Activated naive CD4-positive, alpha-beta T cell treated with Interleukin-2 at 50 U/mL for 16 hours (primary cell): ENCODE measurements around the gene CLCA1.

Source experiments
- DNase-seq: peaks from one replicate; pipeline ENCODE4 v3.0.0-alpha.2; 2020

The CLCA1 gene

GRCh38 chr1:86466109-86466844 is 2.5 kb upstream of the CLCA1 start:
- no peak for DNase-seq

- DNase-seq: no peak
Observed at GRCh38 chr1:86466986-86467385, 1.7 kb upstream of the CLCA1 start.

GRCh38 chr1:86470859-86471258 is 2.1 kb downstream of the CLCA1 start:
- no peak for DNase-seq

- no peak for DNase-seq
Observed at GRCh38 chr1:86471291-86471690, 2.6 kb downstream of the CLCA1 start.

- no peak for DNase-seq
Observed at GRCh38 chr1:86472152-86472551, 3.4 kb downstream of the CLCA1 start.

- no peak for DNase-seq
Observed at GRCh38 chr1:86472767-86473166, 4.0 kb downstream of the CLCA1 start.

GRCh38 chr1:86477256-86477655 is 8.5 kb downstream of the CLCA1 start:
- DNase-seq: no peak

- no peak for DNase-seq
Observed at GRCh38 chr1:86477682-86478081, 9.0 kb downstream of the CLCA1 start.

GRCh38 chr1:86478416-86479156 is 9.9 kb downstream of the CLCA1 start:
- no peak for DNase-seq

GRCh38 chr1:86481966-86482365 is 13.2 kb downstream of the CLCA1 start:
- DNase-seq: no peak

GRCh38 chr1:86487131-86487810 is 18.5 kb downstream of the CLCA1 start:
- DNase-seq: no peak

GRCh38 chr1:86487811-86488141 is 19.0 kb downstream of the CLCA1 start:
- DNase-seq: no peak

- no peak for DNase-seq
Observed at GRCh38 chr1:86489242-86489878, 20.6 kb downstream of the CLCA1 start.

GRCh38 chr1:86491171-86491950 is 22.6 kb downstream of the CLCA1 start:
- no peak for DNase-seq

- no peak for DNase-seq
Observed at GRCh38 chr1:86498281-86498680, 29.6 kb downstream of the CLCA1 start.

- DNase-seq: no peak
Observed at GRCh38 chr1:86499987-86500593, 31.4 kb downstream of the CLCA1 start.

- DNase-seq: no peak
Observed at GRCh38 chr1:86500714-86501113, 32.0 kb downstream of the CLCA1 start.

GRCh38 chr1:86502125-86502646 is 33.5 kb downstream of the CLCA1 start:
- peak; percentile 31 for DNase-seq

- DNase-seq: no peak
Observed at GRCh38 chr1:86502721-86503405, 34.1 kb downstream of the CLCA1 start.

GRCh38 chr1:86503406-86504136 is 34.8 kb downstream of the CLCA1 start:
- no peak for DNase-seq

- no peak for DNase-seq
Observed at GRCh38 chr1:86504137-86504479, 35.4 kb downstream of the CLCA1 start.
